BJ (cell line): ENCODE measurements around the gene DIP2C. TPM values are rescaled to one million over a fixed set of nuclear protein-coding genes. Genes with fewer than 3 reads are reported as not detected.

Experiments
- CTCF ChIA-PET: fragments of 350-600 bp; formaldehyde crosslinking; extraction: SDS; loops from one replicate; lab custom pipeline; 2021; ENCODE audit warnings: antibody characterized with exemption, inconsistent platforms; lab: Yijun Ruan, JAX
- POLR2A ChIA-PET: fragments of 300-600 bp; sonication (Branson Sonifier 250); formaldehyde crosslinking; extraction: SDS; loops from one replicate; lab custom pipeline; 2021; ENCODE audit warnings: antibody characterized with exemption; lab: Charles Lee
- DNase-seq: peaks from one replicate; pipeline ENCODE4 v3.0.0-alpha.2; 2011; ENCODE audit warnings: low read depth
- H3K27me3 ChIP-seq: 2 replicates; pipeline ENCODE4 v1.6.0; 2011; ENCODE audit warnings: low read length; ENCODE audit not compliant: control insufficient read depth, insufficient read depth
- H3K36me3 ChIP-seq: 2 replicates; pipeline ENCODE4 v1.5.1; 2011; ENCODE audit warnings: low read length; ENCODE audit not compliant: control insufficient read depth, insufficient read depth
- H3K4me3 ChIP-seq: 2 replicates; pipeline ENCODE4 v1.5.1; 2011; ENCODE audit warnings: low read depth, mild to moderate bottlenecking, control low read depth, low read length
- CTCF ChIP-seq: IDR thresholded peaks from 2 replicates; pipeline ENCODE4 v1.5.1; 2011; ENCODE audit warnings: low read depth, mild to moderate bottlenecking, control low read depth, inconsistent platforms, low read length, moderate library complexity; ENCODE audit not compliant: insufficient read depth
- polyA plus RNA-seq: library from polyadenylated mRNA; depleted of rRNA; stranded (reverse); fragments of >200 nt; gene quantifications from 2 replicates; pipeline ENCODE4 v1.2.3, GENCODE V29; 2011

The DIP2C gene
- polyA plus RNA-seq, 1 experiment = 9.3 TPM

GRCh38 chr10:548238-548901 lies 141.1 kb downstream of the DIP2C start:
- DNase-seq = no peak
- Histone ChIP-seq H3K36me3 (no peaks in the 10 kb centered on the region), H3K27me3 (no peaks in the 10 kb centered on the region), H3K4me3 (no peak overlapping the region)
- CTCF ChIA-PET = interaction anchor here (1.8 kb wide), 1 partner anchor 13 kb away, joined by 4 read pairs; no protein-coding TSS in a partner anchor
- POLR2A ChIA-PET = no interaction called here
- TF ChIP-seq CTCF = no peak

GRCh38 chr10:547591-548081 lies 141.8 kb downstream of the DIP2C start:
- Histone ChIP-seq H3K36me3 (no peaks in the 10 kb centered on the region), H3K27me3 (no peaks in the 10 kb centered on the region), H3K4me3 (no peak overlapping the region)
- TF ChIP-seq CTCF = no peak
- CTCF ChIA-PET = interaction anchor here (1.5 to 1.6 kb wide), 2 partner anchors 19 to 37 kb away, joined by 3 to 5 read pairs; no protein-coding TSS in a partner anchor
- POLR2A ChIA-PET = no interaction called here
- no peak for DNase-seq

- DNase-seq = no peak
- Histone ChIP-seq H3K36me3 (no peaks in the 10 kb centered on the region), H3K4me3 (no peak overlapping the region), H3K27me3 (no peaks in the 10 kb centered on the region)
- POLR2A ChIA-PET = no interaction called here
- CTCF ChIA-PET = interaction anchor here (1.5 to 1.6 kb wide), 2 partner anchors 18 to 36 kb away, joined by 3 to 5 read pairs; no protein-coding TSS in a partner anchor
- no peak for TF ChIP-seq CTCF
Observed at GRCh38 chr10:546971-547590, 142.4 kb downstream of the DIP2C start.

GRCh38 chr10:546451-546850 lies 143.0 kb downstream of the DIP2C start:
- Histone ChIP-seq H3K36me3 (no peaks in the 10 kb centered on the region), H3K4me3 (no peak overlapping the region), H3K27me3 (no peaks in the 10 kb centered on the region)
- ChIA-PET POLR2A (no interaction called here), CTCF (interaction anchor here (1.5 to 1.6 kb wide), 2 partner anchors 18 to 36 kb away, joined by 3 to 5 read pairs; no protein-coding TSS in a partner anchor)
- TF ChIP-seq CTCF = no peak
- DNase-seq = no peak
